Chondrocyte (in vitro differentiated cells): ENCODE data around the gene PHLPP1. TPM values are rescaled to one million over a fixed set of nuclear protein-coding genes. Genes with fewer than 3 reads are reported as not detected.

Experiments used
- DNase-seq: peaks from one replicate; pipeline ENCODE4 v3.0.0; 2021; ENCODE audit warnings: mixed read lengths, low spot score
- H3K27ac Mint-ChIP-seq: one replicate; pipeline ENCODE4 v1.8.0; 2021; ENCODE audit warnings: mild to moderate bottlenecking, moderate library complexity, mixed read lengths; ENCODE audit not compliant: unreplicated experiment
- H3K27me3 Mint-ChIP-seq: 2 replicates; pipeline ENCODE4 v1.8.0; 2021; ENCODE audit warnings: low read depth, mixed read lengths
- H3K36me3 Mint-ChIP-seq: 2 replicates; pipeline ENCODE4 v1.8.0; 2021; ENCODE audit warnings: low read depth, mixed read lengths
- H3K4me1 Mint-ChIP-seq: 2 replicates; pipeline ENCODE4 v1.8.0; 2021; ENCODE audit warnings: low read depth, mild to moderate bottlenecking, mixed read lengths
- H3K4me3 Mint-ChIP-seq: one replicate; pipeline ENCODE4 v1.8.0; 2021; ENCODE audit warnings: mild to moderate bottlenecking, moderate library complexity, mixed read lengths; ENCODE audit not compliant: unreplicated experiment
- H3K9me3 Mint-ChIP-seq: 2 replicates; pipeline ENCODE4 v1.8.0; 2021; ENCODE audit warnings: low read depth, mixed read lengths
- CTCF ChIP-seq: fragments of 200-600 bp; sonication (generic); IDR thresholded peaks from 2 replicates; pipeline ENCODE4 v1.5.0; 2021; ENCODE audit warnings: antibody characterized with exemption, mild to moderate bottlenecking, moderate library complexity
- total RNA-seq: library from RNA; stranded (reverse); gene quantifications from 3 replicates; pipeline ENCODE4 v1.2.1, GENCODE V29; 2021

The PHLPP1 gene
- total RNA-seq, 1 donor from 2014 or later = 10.4 TPM

- Mint-ChIP-seq H3K4me3 (no peak overlapping the region), H3K4me1 (no peaks in the 10 kb centered on the region), H3K9me3 (peaks cover 3% of the 10 kb centered on the region), H3K27ac (no peak overlapping the region), H3K36me3 (peaks cover 16% of the 10 kb centered on the region), H3K27me3 (no peaks in the 10 kb centered on the region)
- TF ChIP-seq CTCF = no peak
- DNase-seq = no peak
Observed at GRCh38 chr18:62974388-62974787, 259.0 kb downstream of the PHLPP1 start.

GRCh38 chr18:62974928-62975675 lies 259.8 kb downstream of the PHLPP1 start:
- H3K4me3 Mint-ChIP-seq = no peak overlapping the region
- no peaks in the 10 kb centered on the region for H3K9me3 Mint-ChIP-seq
- no peak overlapping the region for H3K27ac Mint-ChIP-seq
- H3K36me3 Mint-ChIP-seq = peaks cover 16% of the 10 kb centered on the region
- no peak for DNase-seq
- TF ChIP-seq CTCF = no peak
- H3K4me1 Mint-ChIP-seq = no peaks in the 10 kb centered on the region
- no peaks in the 10 kb centered on the region for H3K27me3 Mint-ChIP-seq

GRCh38 chr18:62975785-62976184 lies 260.4 kb downstream of the PHLPP1 start:
- H3K36me3 Mint-ChIP-seq = peaks cover 15% of the 10 kb centered on the region
- no peaks in the 10 kb centered on the region for H3K4me1 Mint-ChIP-seq
- H3K27ac Mint-ChIP-seq = no peak overlapping the region
- H3K9me3 Mint-ChIP-seq = no peaks in the 10 kb centered on the region
- no peak for DNase-seq
- no peaks in the 10 kb centered on the region for H3K27me3 Mint-ChIP-seq
- no peak for TF ChIP-seq CTCF
- no peak overlapping the region for H3K4me3 Mint-ChIP-seq

- TF ChIP-seq CTCF = no peak
- no peak for DNase-seq
- Mint-ChIP-seq H3K4me1 (no peaks in the 10 kb centered on the region), H3K36me3 (peaks cover 12% of the 10 kb centered on the region), H3K27ac (no peak overlapping the region), H3K4me3 (no peak overlapping the region), H3K27me3 (no peaks in the 10 kb centered on the region), H3K9me3 (no peaks in the 10 kb centered on the region)
Observed at GRCh38 chr18:62976227-62976626, 260.9 kb downstream of the PHLPP1 start.

- no peaks in the 10 kb centered on the region for H3K9me3 Mint-ChIP-seq
- no peak overlapping the region for H3K27ac Mint-ChIP-seq
- peaks cover 3% of the 10 kb centered on the region for H3K4me1 Mint-ChIP-seq
- H3K4me3 Mint-ChIP-seq = no peak overlapping the region
- H3K27me3 Mint-ChIP-seq = no peaks in the 10 kb centered on the region
- H3K36me3 Mint-ChIP-seq = peaks cover 10% of the 10 kb centered on the region
- no peak for DNase-seq
- peak; percentile 37 for TF ChIP-seq CTCF
Observed at GRCh38 chr18:62977512-62977911, 262.2 kb downstream of the PHLPP1 start.
